Progenitor cell of endocrine pancreas (in vitro differentiated cells): ENCODE data around the gene COPB1. TPM values are rescaled to one million over a fixed set of nuclear protein-coding genes. Genes with fewer than 3 reads are reported as not detected.
A peak's percentile ranks its signal among the peaks of the same experiment; 100 is the strongest.
"Not testable (repeated sequence)": the region's sequence is repeated elsewhere in the genome, so short reads cannot be mapped to it uniquely, and the experiment has no call there.

Experiments used
- DNase-seq: peaks from one replicate; pipeline ENCODE4 v3.0.0; 2021; ENCODE audit warnings: low spot score; ENCODE audit not compliant: unreplicated experiment
- H3K27ac Mint-ChIP-seq: 2 replicates; pipeline ENCODE4 v1.8.0; 2021; ENCODE audit warnings: mild to moderate bottlenecking, moderate library complexity, mixed read lengths
- H3K27me3 Mint-ChIP-seq: 2 replicates; pipeline ENCODE4 v1.8.0; 2021; ENCODE audit warnings: mixed read lengths
- H3K36me3 Mint-ChIP-seq: 2 replicates; pipeline ENCODE4 v1.8.0; 2022; ENCODE audit warnings: mixed read lengths; ENCODE audit not compliant: insufficient read depth
- H3K4me1 Mint-ChIP-seq: 2 replicates; pipeline ENCODE4 v1.8.0; 2021; ENCODE audit warnings: low read depth, mixed read lengths
- H3K4me3 Mint-ChIP-seq: 2 replicates; pipeline ENCODE4 v1.8.0; 2021; ENCODE audit warnings: low read depth, mild to moderate bottlenecking, moderate library complexity, mixed read lengths
- H3K9me3 Mint-ChIP-seq: 2 replicates; pipeline ENCODE4 v1.8.0; 2021; ENCODE audit warnings: low read depth, mixed read lengths
- total RNA-seq: library from RNA; stranded (reverse); gene quantifications from 2 replicates; pipeline ENCODE4 v1.2.1, GENCODE V29; 2021
- TF ChIP-seq, protein P1 (sequence below): fragments of 200-600 bp; sonication (generic); IDR thresholded peaks from one replicate; pipeline ENCODE4 v1.5.0; 2021; ENCODE audit warnings: antibody characterized with exemption, mild to moderate bottlenecking; ENCODE audit not compliant: unreplicated experiment

The COPB1 gene
- total RNA-seq, 1 donor from 2014 or later, result 99.9 TPM

DNA sequence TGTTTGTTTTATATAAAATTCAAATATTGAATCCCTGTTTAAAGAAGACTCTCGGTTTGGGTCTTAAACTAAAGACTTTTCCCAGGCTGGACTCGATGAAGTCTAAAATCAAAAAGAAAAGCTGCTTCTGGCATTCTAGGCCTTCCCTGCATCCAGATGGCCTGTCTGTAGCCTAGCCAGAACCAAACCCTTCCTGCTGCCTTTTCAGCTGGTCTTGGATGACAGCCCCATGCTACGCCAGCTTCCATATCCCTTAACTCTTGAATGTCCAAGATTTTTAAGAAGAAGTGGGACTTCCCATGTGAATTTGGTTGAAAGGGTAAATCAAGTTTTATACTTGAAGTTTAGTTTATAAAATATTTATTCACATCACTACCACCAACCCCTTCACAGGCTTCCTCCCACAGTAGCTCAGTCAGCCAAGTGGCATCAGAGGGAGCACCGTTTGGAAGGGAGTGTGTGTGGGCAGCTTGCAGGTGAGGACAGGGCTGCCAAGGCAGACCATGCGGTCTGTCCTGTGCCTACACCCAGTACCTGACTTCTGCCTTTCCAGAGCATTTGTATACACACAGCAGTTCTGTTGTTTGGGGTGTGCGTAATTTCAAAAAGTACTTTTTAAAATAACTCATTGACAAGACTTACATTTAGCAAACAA lies 38.8 kb upstream of the COPB1 start:
- no peak for DNase-seq
- H3K36me3 Mint-ChIP-seq, result no peaks in the 10 kb centered on the region
- TF ChIP-seq, protein P1, sequence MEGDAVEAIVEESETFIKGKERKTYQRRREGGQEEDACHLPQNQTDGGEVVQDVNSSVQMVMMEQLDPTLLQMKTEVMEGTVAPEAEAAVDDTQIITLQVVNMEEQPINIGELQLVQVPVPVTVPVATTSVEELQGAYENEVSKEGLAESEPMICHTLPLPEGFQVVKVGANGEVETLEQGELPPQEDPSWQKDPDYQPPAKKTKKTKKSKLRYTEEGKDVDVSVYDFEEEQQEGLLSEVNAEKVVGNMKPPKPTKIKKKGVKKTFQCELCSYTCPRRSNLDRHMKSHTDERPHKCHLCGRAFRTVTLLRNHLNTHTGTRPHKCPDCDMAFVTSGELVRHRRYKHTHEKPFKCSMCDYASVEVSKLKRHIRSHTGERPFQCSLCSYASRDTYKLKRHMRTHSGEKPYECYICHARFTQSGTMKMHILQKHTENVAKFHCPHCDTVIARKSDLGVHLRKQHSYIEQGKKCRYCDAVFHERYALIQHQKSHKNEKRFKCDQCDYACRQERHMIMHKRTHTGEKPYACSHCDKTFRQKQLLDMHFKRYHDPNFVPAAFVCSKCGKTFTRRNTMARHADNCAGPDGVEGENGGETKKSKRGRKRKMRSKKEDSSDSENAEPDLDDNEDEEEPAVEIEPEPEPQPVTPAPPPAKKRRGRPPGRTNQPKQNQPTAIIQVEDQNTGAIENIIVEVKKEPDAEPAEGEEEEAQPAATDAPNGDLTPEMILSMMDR, result no peak
- no peak overlapping the region for H3K27ac Mint-ChIP-seq
- H3K4me3 Mint-ChIP-seq, result no peak overlapping the region
- peaks cover 4% of the 10 kb centered on the region for H3K4me1 Mint-ChIP-seq
- no peaks in the 10 kb centered on the region for H3K9me3 Mint-ChIP-seq
- H3K27me3 Mint-ChIP-seq, result no peaks in the 10 kb centered on the region

- no peak for DNase-seq
- TF ChIP-seq, protein P1, result peak; percentile 79
- Mint-ChIP-seq H3K9me3 (no peaks in the 10 kb centered on the region), H3K4me3 (no peak overlapping the region), H3K27me3 (no peaks in the 10 kb centered on the region), H3K27ac (no peak overlapping the region), H3K4me1 (peaks cover 4% of the 10 kb centered on the region), H3K36me3 (no peaks in the 10 kb centered on the region)
Observed at GRCh38 chr11:14537134-14537599, 37.6 kb upstream of the COPB1 start.

DNA sequence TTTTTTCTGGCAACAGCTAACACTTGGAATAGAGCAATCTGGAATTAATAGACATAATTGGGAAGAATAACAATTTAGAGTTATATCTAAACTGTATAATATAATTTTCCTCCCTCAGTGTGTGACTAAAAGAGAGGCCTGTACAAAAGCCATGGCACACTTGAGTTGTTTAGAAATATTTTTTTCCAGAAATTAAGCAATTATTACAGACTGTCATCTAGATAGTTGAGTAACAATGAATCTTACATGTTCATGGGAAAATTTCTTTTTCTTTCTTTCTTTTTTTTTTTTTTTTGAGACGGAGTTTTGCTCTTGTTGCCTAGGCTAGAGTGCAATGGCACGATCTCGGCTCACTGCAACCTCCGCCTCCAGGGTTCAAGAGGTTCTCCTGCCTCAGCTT lies 35.6 kb upstream of the COPB1 start:
- H3K9me3 Mint-ChIP-seq, H3K36me3 Mint-ChIP-seq, H3K27me3 Mint-ChIP-seq, H3K4me3 Mint-ChIP-seq, H3K4me1 Mint-ChIP-seq, DNase-seq, H3K27ac Mint-ChIP-seq: not testable (repeated sequence)

DNA sequence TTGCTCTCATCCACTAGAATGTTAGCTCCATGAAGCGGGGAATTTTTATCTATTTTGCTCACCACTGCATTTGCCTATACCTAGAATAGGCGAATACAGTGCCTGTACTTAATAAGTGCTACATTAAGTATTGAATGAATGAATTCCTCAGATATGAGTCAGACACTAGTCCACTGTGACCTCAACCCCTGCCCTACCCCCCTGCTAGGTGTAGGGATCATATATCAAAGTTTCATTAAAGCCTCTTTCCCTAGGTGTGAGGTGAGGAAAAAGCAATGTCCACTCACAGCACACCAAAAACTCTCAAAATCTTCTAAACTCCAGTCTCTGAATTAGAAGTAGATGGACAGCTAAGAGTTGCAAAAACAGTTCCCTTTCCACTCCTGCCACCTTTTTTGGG lies 30.3 kb upstream of the COPB1 start:
- Mint-ChIP-seq H3K4me1 (peaks cover 10% of the 10 kb centered on the region), H3K27me3 (no peaks in the 10 kb centered on the region), H3K27ac (peak overlapping the region; percentile 9), H3K9me3 (no peaks in the 10 kb centered on the region), H3K4me3 (no peak overlapping the region), H3K36me3 (no peaks in the 10 kb centered on the region)
- TF ChIP-seq, protein P1, result no peak
- no peak for DNase-seq

- Mint-ChIP-seq H3K4me1 (peaks cover 10% of the 10 kb centered on the region), H3K36me3 (no peaks in the 10 kb centered on the region), H3K27me3 (no peaks in the 10 kb centered on the region), H3K4me3 (no peak overlapping the region), H3K9me3 (no peaks in the 10 kb centered on the region), H3K27ac (no peak overlapping the region)
- no peak for DNase-seq
- TF ChIP-seq, protein P1, result no peak
Observed at GRCh38 chr11:14529321-14529720, 29.7 kb upstream of the COPB1 start.

DNA sequence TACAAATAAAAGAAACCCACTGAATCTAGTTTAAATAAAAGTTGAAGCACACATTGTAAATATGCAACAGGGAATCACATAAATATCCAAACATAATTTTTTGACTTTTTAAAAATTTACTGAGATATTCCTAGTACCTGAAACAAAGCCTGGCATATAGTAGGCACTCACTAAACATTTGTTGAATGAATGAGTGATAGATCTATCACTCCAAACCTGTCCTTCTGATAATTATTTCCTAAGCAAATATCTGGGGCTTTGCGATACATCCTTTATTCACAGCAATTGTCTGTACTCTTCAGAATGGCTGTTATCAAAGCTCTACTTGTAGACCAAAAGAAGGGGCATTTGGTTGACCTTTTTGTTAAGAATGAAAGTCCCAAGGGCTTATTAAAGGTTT lies 23.2 kb upstream of the COPB1 start:
- Mint-ChIP-seq H3K27me3 (no peaks in the 10 kb centered on the region), H3K27ac (no peak overlapping the region), H3K4me1 (peaks cover 12% of the 10 kb centered on the region), H3K9me3 (no peaks in the 10 kb centered on the region), H3K36me3 (peaks cover 3% of the 10 kb centered on the region), H3K4me3 (no peak overlapping the region)
- DNase-seq, result no peak
- TF ChIP-seq, protein P1, result no peak
